GM12801 (cell line): ENCODE results near the gene BRS3.

ENCODE experiments used
- TF ChIP-seq, protein P1 (sequence below): IDR thresholded peaks from one replicate; pipeline ENCODE4 v1.5.1; 2011; ENCODE audit warnings: control low read depth; ENCODE audit not compliant: insufficient read length; ENCODE audit errors: extremely low read depth

The BRS3 gene

DNA sequence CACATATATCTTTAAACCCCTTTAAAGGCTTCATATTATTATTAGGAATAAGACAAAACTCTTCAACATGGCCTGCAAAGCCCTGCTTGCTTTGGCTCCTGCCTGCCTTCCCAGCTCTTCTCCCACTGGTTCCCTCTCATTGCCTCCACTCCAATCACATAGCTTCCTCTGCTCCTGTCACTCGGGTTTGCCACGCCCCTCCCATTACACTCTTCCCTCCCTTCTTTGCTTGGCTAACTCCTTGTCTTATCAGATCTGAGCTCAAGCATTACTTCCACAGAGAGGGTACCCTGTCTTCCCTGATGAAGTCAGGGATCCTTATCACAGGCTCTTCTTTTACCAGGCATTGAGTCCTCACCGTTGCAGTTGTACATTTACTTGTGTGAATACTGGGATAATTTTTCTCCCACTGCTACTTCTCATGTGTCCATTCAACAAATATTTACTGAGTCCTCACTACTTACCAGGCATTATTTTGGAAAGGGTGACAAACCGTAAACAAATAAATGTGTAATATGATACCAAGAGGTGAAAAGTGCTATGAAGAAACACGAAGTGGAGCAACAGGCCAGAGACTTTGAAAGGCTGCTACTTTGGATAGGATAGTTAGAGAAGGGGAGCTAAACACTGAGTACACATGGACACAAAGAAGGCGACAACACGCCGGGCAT is 41.0 kb downstream of the BRS3 start:
- TF ChIP-seq, protein P1, sequence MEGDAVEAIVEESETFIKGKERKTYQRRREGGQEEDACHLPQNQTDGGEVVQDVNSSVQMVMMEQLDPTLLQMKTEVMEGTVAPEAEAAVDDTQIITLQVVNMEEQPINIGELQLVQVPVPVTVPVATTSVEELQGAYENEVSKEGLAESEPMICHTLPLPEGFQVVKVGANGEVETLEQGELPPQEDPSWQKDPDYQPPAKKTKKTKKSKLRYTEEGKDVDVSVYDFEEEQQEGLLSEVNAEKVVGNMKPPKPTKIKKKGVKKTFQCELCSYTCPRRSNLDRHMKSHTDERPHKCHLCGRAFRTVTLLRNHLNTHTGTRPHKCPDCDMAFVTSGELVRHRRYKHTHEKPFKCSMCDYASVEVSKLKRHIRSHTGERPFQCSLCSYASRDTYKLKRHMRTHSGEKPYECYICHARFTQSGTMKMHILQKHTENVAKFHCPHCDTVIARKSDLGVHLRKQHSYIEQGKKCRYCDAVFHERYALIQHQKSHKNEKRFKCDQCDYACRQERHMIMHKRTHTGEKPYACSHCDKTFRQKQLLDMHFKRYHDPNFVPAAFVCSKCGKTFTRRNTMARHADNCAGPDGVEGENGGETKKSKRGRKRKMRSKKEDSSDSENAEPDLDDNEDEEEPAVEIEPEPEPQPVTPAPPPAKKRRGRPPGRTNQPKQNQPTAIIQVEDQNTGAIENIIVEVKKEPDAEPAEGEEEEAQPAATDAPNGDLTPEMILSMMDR = no peak

DNA sequence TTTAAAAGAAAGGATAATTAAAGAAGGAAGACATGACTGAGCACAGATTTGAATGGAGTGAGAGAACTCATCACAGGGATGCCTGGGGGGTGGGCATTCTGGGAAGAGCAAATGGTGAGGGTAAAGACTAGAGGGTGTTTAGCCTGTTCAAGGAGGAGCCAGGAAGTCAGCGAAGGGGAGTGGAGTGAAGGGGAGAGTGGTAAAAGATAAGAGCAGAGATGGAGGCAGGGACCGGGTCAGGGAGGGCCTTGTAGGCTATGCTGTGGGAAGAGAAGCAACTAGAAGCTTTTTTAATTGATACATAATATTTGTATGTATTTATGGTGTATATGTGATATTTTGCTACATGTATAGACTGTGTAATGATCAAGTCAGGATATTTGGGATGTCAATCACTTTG is 42.0 kb downstream of the BRS3 start:
- TF ChIP-seq, protein P1 = no peak

DNA sequence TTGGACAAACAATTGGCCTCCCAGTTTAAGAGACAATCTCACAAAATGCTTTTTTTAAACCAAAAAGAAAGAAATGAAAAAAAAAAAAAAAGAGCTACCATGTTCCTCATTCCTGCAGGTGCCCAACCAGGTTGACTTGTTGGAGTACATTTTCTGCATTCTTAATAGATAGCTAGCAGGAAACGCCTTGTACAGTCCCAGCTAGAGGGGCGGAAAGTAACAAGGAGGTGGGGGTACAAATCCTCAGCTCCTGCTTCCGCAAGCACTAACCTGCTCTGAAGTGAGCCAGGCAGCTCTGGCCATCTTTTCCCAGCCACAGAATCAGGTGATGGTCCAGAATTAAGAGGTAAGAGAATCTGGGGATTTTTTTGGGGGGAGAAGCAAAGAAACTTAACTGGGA is 44.2 kb downstream of the BRS3 start, which contains the start of gene VGLL1:
VGLL1 (plus strand) TSS at position 265 of the 400 bp plus-strand sequence. CDS start 3,806 bp downstream, outside the sequence.
- TF ChIP-seq, protein P1 = no peak

DNA sequence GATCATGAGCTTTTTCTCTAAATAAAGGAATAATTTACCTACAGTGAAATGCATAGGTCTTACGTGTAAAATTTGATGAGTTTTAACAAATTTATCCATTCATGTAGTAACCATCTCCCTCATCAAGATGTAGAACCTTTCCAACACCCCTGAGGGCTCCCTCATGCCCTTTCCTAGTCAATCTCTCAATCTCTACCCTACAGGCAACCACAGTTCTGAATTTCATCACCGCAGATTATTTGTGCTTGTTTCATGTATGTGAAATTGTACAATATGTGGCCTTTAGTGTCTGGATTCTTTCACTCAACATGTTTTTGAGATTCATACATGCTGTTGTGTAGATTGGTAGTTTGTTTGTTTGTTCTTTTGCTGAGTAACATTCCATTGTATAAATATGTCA is 46.4 kb downstream of the BRS3 start:
- TF ChIP-seq, protein P1 = no peak

DNA sequence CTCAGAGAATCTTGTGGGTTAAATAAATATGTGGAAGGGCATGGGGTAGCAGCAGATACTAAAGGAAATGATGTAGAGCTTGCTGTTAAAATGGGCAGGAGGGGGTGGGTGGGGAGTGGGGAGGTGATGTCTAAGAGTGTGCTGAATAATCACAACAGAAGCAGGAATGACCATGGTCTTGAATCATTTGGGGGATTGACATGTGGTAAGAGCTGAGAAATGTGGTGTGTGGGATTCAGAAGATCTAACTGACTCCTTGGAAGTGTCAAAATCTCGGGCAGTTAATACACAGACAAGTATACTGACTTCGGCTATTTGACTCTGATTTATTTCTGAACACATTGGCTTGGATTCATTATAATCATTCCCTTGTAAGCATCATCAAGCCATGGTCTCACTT is 51.1 kb downstream of the BRS3 start:
- TF ChIP-seq, protein P1 = no peak

DNA sequence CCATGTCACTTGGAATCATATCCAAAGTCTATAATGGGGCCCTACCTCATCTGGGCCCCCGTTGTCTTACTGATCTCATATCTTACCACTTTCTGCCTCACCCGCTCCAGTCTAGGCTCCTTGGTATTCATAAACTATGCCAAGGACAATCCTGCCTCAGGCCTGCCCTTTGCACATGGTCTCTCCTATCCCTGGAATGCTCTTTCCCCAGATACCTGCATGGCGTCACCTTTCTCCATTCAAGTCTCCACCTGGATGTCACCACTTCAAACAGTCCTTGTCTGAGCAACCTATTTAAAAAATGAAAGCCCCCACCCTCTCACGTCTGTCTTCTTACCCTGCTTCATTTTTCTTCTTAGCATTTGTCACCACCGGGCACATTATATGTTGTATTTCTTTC is 52.5 kb downstream of the BRS3 start:
- TF ChIP-seq, protein P1 = no peak

DNA sequence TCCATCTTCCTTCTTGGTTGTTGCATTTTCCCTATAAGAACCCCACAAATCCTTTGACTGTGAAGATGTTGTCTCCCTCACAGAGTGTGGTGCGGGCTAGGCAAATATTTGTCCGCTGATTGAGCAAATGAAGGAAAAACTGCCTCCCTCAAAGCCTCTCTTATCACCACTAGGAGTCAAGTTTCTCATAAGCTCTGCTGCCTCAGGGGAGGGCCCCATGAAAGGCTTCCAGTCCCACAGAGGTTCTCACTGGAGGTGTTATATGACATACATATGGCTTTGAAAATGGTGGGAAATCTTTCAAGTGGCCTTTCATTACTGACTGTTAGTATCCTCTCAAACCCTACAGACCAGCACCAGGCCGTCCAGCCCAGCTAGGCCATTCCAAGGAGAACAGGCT is 53.5 kb downstream of the BRS3 start:
- TF ChIP-seq, protein P1 = no peak
